IMR-90 (cell line): ENCODE measurements around the gene PANK4. TPM values are rescaled to one million over a fixed set of nuclear protein-coding genes. Genes with fewer than 3 reads are reported as not detected.

Experiments used
- ATAC-seq: fragments of 200-7000 bp; cut with Tn5 transposase; 2 replicates; pipeline ENCODE4 v1.9.1; 2020; ENCODE audit warnings: low read depth, mild to moderate bottlenecking, moderate library complexity
- BruUV-seq: library from RNA; stranded (reverse); fragments of 400-500 nt; replicated peaks from 2 replicates; lab custom pipeline; 2021; lab: Mats Ljungman, UMichigan
- CTCF ChIA-PET: fragments of 300-600 bp; formaldehyde crosslinking; extraction: SDS; loops from one replicate; lab custom pipeline; 2021; ENCODE audit warnings: antibody characterized with exemption; lab: Yijun Ruan, JAX
- POLR2A ChIA-PET: fragments of 300-600 bp; sonication (Branson Sonifier 250); formaldehyde crosslinking; loops from one replicate; lab custom pipeline; 2022; ENCODE audit warnings: antibody characterized with exemption; ENCODE audit not compliant: unreplicated experiment; lab: Charles Lee
- DNase-seq: peaks from one replicate; pipeline ENCODE4 v3.0.0; 2013
- H2AFZ ChIP-seq: replicated peaks from 2 replicates; pipeline ENCODE3; 2013; ENCODE audit warnings: low read length, mild to moderate bottlenecking; ENCODE audit not compliant: poor library complexity
- H2AK5ac ChIP-seq: 2 replicates; pipeline ENCODE4 v1.6.1; 2013; ENCODE audit warnings: low read depth, low read length, inconsistent platforms
- H2AK9ac ChIP-seq: replicated peaks from 2 replicates; pipeline ENCODE3; 2013; ENCODE audit warnings: mild to moderate bottlenecking, low read depth, low read length, moderate library complexity; ENCODE audit not compliant: poor library complexity
- H2BK120ac ChIP-seq: 2 replicates; pipeline ENCODE4 v1.6.1; 2013; ENCODE audit warnings: low read depth, low read length, inconsistent platforms
- H2BK15ac ChIP-seq: 3 replicates; pipeline ENCODE4 v1.6.1; 2013; ENCODE audit warnings: low read depth, low read length, inconsistent platforms
- H2BK20ac ChIP-seq: 2 replicates; pipeline ENCODE4 v1.6.1; 2013; ENCODE audit warnings: low read depth, mild to moderate bottlenecking, inconsistent platforms, low read length, moderate library complexity
- H2BK5ac ChIP-seq: 2 replicates; pipeline ENCODE4 v1.6.1; 2013; ENCODE audit warnings: mild to moderate bottlenecking, low read depth, low read length, inconsistent platforms; ENCODE audit not compliant: poor library complexity, severe bottlenecking
- H3K14ac ChIP-seq: replicated peaks from 2 replicates; pipeline ENCODE4 v1.6.1; 2013; ENCODE audit warnings: low read depth, low read length, inconsistent platforms
- H3K18ac ChIP-seq: 2 replicates; pipeline ENCODE4 v1.6.1; 2013; ENCODE audit warnings: low read depth, low read length, control low read depth
- H3K23ac ChIP-seq: 2 replicates; pipeline ENCODE4 v1.6.1; 2013; ENCODE audit warnings: low read depth, low read length, inconsistent platforms
- H3K27ac ChIP-seq: 2 replicates; pipeline ENCODE4 v1.5.1; 2013; ENCODE audit warnings: mild to moderate bottlenecking, control low read depth, low read length; ENCODE audit not compliant: insufficient read depth
- H3K27me3 ChIP-seq: 2 replicates; pipeline ENCODE4 v1.6.1; 2013; ENCODE audit warnings: low read length; ENCODE audit not compliant: control insufficient read depth, insufficient read depth
- H3K36me3 ChIP-seq: 2 replicates; pipeline ENCODE4 v1.6.1; 2013; ENCODE audit warnings: low read length, mixed read lengths; ENCODE audit not compliant: control insufficient read depth, insufficient read depth
- H3K4ac ChIP-seq: 2 replicates; pipeline ENCODE4 v1.6.1; 2013; ENCODE audit warnings: low read depth, low read length, inconsistent platforms
- H3K4me1 ChIP-seq: 2 replicates; pipeline ENCODE4 v1.6.1; 2013; ENCODE audit warnings: low read length, mixed read lengths; ENCODE audit not compliant: control insufficient read depth, insufficient read depth
- H3K4me2 ChIP-seq: 2 replicates; pipeline ENCODE4 v1.6.1; 2013; ENCODE audit warnings: low read depth, mild to moderate bottlenecking, control low read depth, low read length, moderate library complexity
- H3K4me3 ChIP-seq: 2 replicates; pipeline ENCODE4 v1.5.1; 2013; ENCODE audit warnings: low read depth, mild to moderate bottlenecking, control low read depth, low read length, moderate library complexity; ENCODE audit not compliant: insufficient read depth
- H3K56ac ChIP-seq: 2 replicates; pipeline ENCODE4 v1.6.1; 2013; ENCODE audit warnings: low read length, inconsistent platforms; ENCODE audit not compliant: insufficient read depth; ENCODE audit errors: extremely low read depth
- H3K79me1 ChIP-seq, 2 experiments: 2 replicates each; pipeline ENCODE4 v1.6.1; 2013; ENCODE audit warnings: low read length in 2 of 2, inconsistent platforms in 1 of 2, low read depth in 1 of 2
- H3K9ac ChIP-seq: 2 replicates; pipeline ENCODE4 v1.6.1; 2013; ENCODE audit warnings: low read depth, low read length, control low read depth
- H3K9me1 ChIP-seq: 2 replicates; pipeline ENCODE4 v1.6.1; 2013; ENCODE audit warnings: low read length, inconsistent platforms; ENCODE audit not compliant: insufficient read depth
- H3K9me3 ChIP-seq: 2 replicates; pipeline ENCODE4 v1.6.1; 2013; ENCODE audit warnings: low read length; ENCODE audit not compliant: control insufficient read depth, insufficient read depth
- H4K20me1 ChIP-seq: 2 replicates; pipeline ENCODE4 v1.6.1; 2013; ENCODE audit warnings: low read length, inconsistent platforms; ENCODE audit not compliant: insufficient read depth
- H4K5ac ChIP-seq: 2 replicates; pipeline ENCODE4 v1.6.1; 2013; ENCODE audit warnings: mild to moderate bottlenecking, low read depth, low read length, control low read depth
- H4K8ac ChIP-seq, 2 experiments: 2 replicates each; pipeline ENCODE4 v1.6.1; 2013; ENCODE audit warnings: low read depth in 2 of 2, low read length in 2 of 2, control low read depth in 1 of 2, inconsistent platforms in 1 of 2
- H4K91ac ChIP-seq: 2 replicates; pipeline ENCODE4 v1.6.1; 2013; ENCODE audit warnings: low read depth, low read length, inconsistent platforms; ENCODE audit not compliant: insufficient read depth
- BHLHE40 ChIP-seq: fragments of 150-350 bp; IDR thresholded peaks from 2 replicates; pipeline ENCODE4 v1.6.1; 2016; ENCODE audit warnings: mild to moderate bottlenecking, low read depth, low read length
- CEBPB ChIP-seq: IDR thresholded peaks from 2 replicates; pipeline ENCODE4 v1.6.1; 2012; ENCODE audit warnings: low read depth, low read length, improper control_type of control experiment
- CHD1 ChIP-seq: IDR thresholded peaks from 2 replicates; pipeline ENCODE4 v1.6.1; 2012; ENCODE audit warnings: low read depth, low read length, improper control_type of control experiment
- CTCF ChIP-seq: conservative IDR thresholded peaks from 2 replicates; pipeline ENCODE4 v1.5.1; 2012; ENCODE audit warnings: mild to moderate bottlenecking, low read depth, low read length, improper control_type of control experiment
- FOS ChIP-seq: fragments of 150-350 bp; IDR thresholded peaks from 2 replicates; pipeline ENCODE4 v1.6.1; 2016; ENCODE audit warnings: low read depth, low read length
- MAFK ChIP-seq: IDR thresholded peaks from 2 replicates; pipeline ENCODE4 v1.6.1; 2012; ENCODE audit warnings: low read depth, low read length, improper control_type of control experiment
- MAZ ChIP-seq: IDR thresholded peaks from 2 replicates; pipeline ENCODE4 v1.6.1; 2012; ENCODE audit warnings: low read depth, mild to moderate bottlenecking, low read length, improper control_type of control experiment, moderate library complexity, borderline replicate concordance
- MXI1 ChIP-seq: IDR thresholded peaks from 2 replicates; pipeline ENCODE4 v1.6.1; 2012; ENCODE audit warnings: low read depth, mild to moderate bottlenecking, low read length, moderate library complexity, borderline replicate concordance
- NFE2L2 ChIP-seq: fragments of 150-350 bp; IDR thresholded peaks from 2 replicates; pipeline ENCODE4 v1.6.1; 2016; ENCODE audit warnings: low read depth, mild to moderate bottlenecking, low read length
- POLR2A ChIP-seq: IDR thresholded peaks from 2 replicates; pipeline ENCODE4 v1.6.1; 2012; ENCODE audit warnings: mild to moderate bottlenecking, low read depth, low read length
- RAD21 ChIP-seq: IDR thresholded peaks from 2 replicates; pipeline ENCODE4 v1.6.1; 2012; ENCODE audit warnings: low read length, improper control_type of control experiment
- RCOR1 ChIP-seq: IDR thresholded peaks from 2 replicates; pipeline ENCODE4 v1.6.1; 2012; ENCODE audit warnings: mild to moderate bottlenecking, low read length, improper control_type of control experiment; ENCODE audit not compliant: insufficient replicate concordance
- RFX5 ChIP-seq: IDR thresholded peaks from 2 replicates; pipeline ENCODE4 v1.8.0; 2012; ENCODE audit warnings: low read depth, mild to moderate bottlenecking, low read length, moderate library complexity
- SMC3 ChIP-seq: fragments of 150-350 bp; IDR thresholded peaks from 2 replicates; pipeline ENCODE4 v1.6.1; 2016; ENCODE audit warnings: low read depth, mild to moderate bottlenecking, antibody characterized with exemption, low read length, moderate library complexity
- WGBS, 2 experiments: methylation state at CpG; one replicate each; pipeline versions ENCODE4 v1.1.5 to v1.1.7; 2013; ENCODE audit warnings: missing lambda C conversion rate in 2 of 2; ENCODE audit not compliant: insufficient read length in 1 of 2; ENCODE audit errors: extremely low coverage in 2 of 2; 5-methylcytosine and 5-hydroxymethylcytosine counted together
- dilution Hi-C: fragments of 300-500 bp; cut with HindIII; formaldehyde crosslinking; loops from one replicate; pipeline ENCODE4 v1.14.3; 2018; ENCODE audit warnings: low sequenced_read_pairs; ENCODE audit not compliant: unreplicated experiment
- in situ Hi-C: fragments of 300-500 bp; cut with MboI; formaldehyde crosslinking; loops from 3 replicates; pipeline ENCODE4 v1.14.3; 2019; ENCODE audit warnings: low sequenced_read_pairs, inconsistent platforms, mixed read lengths
- intact Hi-C: fragments of 100-400 bp; cut with micrococcal nuclease; formaldehyde crosslinking; loops from 2 replicates; pipeline ENCODE4 v1.10.0; 2022
- polyA plus RNA-seq, 3 experiments: library from polyadenylated mRNA; depleted of rRNA; stranded (reverse); fragments of >200 nt; gene quantifications; 2 replicates each; pipeline ENCODE4 v1.2.3, GENCODE V29; 2012; ENCODE audit warnings: low replicate concordance in 1 of 3
- total RNA-seq: library from RNA; depleted of rRNA; stranded (reverse); fragments of >200 nt; gene quantifications from 2 replicates; pipeline ENCODE4 v1.2.3, GENCODE V29; 2012
- TF ChIP-seq, protein P1 (sequence below): fragments of 150-350 bp; IDR thresholded peaks from 2 replicates; pipeline ENCODE4 v1.6.1; 2017; ENCODE audit warnings: mild to moderate bottlenecking, antibody characterized with exemption, low read length, low read depth
- TF ChIP-seq, protein P2 (sequence below): fragments of 150-350 bp; IDR thresholded peaks from 2 replicates; pipeline ENCODE4 v1.6.1; 2016; ENCODE audit warnings: low read depth, mild to moderate bottlenecking, low read length, moderate library complexity, borderline replicate concordance

Gene PANK4
- total and polyA plus RNA-seq, 2 of the 4 experiments (the other 2 are of a cell fraction): 14.0 to 18.5 TPM

GRCh38 chr1:2525572-2525919 lies 850 bp downstream of the PANK4 start:
- peak overlapping the region; percentile 83 for H3K4ac ChIP-seq
- H3K23ac ChIP-seq: peak overlapping the region; percentile 60; the same call in 1 of the 2 replicates
- peak overlapping the region; percentile 90 for H3K9ac ChIP-seq
- peak overlapping the region; percentile 57 for H2BK120ac ChIP-seq
- H4K5ac ChIP-seq: peak overlapping the region; percentile 23; the same call in 1 of the 2 replicates
- no peak overlapping the region for H2BK15ac ChIP-seq
- dilution Hi-C loops: no loop called here
- peak overlapping the region; percentile 75 to 81; a peak in 3 of 4 replicates for H4K8ac ChIP-seq
- H3K14ac ChIP-seq: peak overlapping the region; percentile 72
- H2AFZ ChIP-seq: peak overlapping the region; percentile 88
- peak overlapping the region; percentile 92 for H2AK9ac ChIP-seq
- peaks cover 13% of the 10 kb centered on the region for H3K9me1 ChIP-seq
- H3K9me3 ChIP-seq: no peaks in the 10 kb centered on the region
- H3K36me3 ChIP-seq: peaks cover 10% of the 10 kb centered on the region
- no TSS peak for BruUV-seq
- peak overlapping the region; percentile 53 for H2BK5ac ChIP-seq
- H3K18ac ChIP-seq: no peak overlapping the region
- ChIA-PET POLR2A (no interaction called here), CTCF (no interaction called here)
- H4K20me1 ChIP-seq: peaks cover 47% of the 10 kb centered on the region
- ATAC-seq: no peak
- H3K27ac ChIP-seq: peak overlapping the region; percentile 92
- in situ Hi-C loops: loop anchor here (25.0 kb wide), 1 partner anchor 338 kb away; the partner anchor contains the start of gene FAAP20
- intact Hi-C loops: loop anchor here (5.0 kb wide), 1 partner anchor 113 kb away; the partner anchor contains the start of gene PEX10
- peak overlapping the region; percentile 68 for H4K91ac ChIP-seq
- peaks cover 25% of the 10 kb centered on the region for H3K4me1 ChIP-seq
- peak overlapping the region; percentile 69 for H3K56ac ChIP-seq
- H3K4me2 ChIP-seq: peak overlapping the region; percentile 95
- TF ChIP-seq RFX5 (no peak), CEBPB (no peak), POLR2A (no peak), FOS (no peak), BHLHE40 (no peak), MAFK (no peak), CHD1 (no peak), CTCF (no peak), RAD21 (no peak), NFE2L2 (no peak), RCOR1 (no peak), MXI1 (no peak), SMC3 (no peak), MAZ (no peak; the same call in 1 of the 2 replicates)
- TF ChIP-seq, protein P1, sequence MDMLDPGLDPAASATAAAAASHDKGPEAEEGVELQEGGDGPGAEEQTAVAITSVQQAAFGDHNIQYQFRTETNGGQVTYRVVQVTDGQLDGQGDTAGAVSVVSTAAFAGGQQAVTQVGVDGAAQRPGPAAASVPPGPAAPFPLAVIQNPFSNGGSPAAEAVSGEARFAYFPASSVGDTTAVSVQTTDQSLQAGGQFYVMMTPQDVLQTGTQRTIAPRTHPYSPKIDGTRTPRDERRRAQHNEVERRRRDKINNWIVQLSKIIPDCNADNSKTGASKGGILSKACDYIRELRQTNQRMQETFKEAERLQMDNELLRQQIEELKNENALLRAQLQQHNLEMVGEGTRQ: no peak
- TF ChIP-seq, protein P2, sequence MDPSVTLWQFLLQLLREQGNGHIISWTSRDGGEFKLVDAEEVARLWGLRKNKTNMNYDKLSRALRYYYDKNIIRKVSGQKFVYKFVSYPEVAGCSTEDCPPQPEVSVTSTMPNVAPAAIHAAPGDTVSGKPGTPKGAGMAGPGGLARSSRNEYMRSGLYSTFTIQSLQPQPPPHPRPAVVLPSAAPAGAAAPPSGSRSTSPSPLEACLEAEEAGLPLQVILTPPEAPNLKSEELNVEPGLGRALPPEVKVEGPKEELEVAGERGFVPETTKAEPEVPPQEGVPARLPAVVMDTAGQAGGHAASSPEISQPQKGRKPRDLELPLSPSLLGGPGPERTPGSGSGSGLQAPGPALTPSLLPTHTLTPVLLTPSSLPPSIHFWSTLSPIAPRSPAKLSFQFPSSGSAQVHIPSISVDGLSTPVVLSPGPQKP: no peak
- DNase-seq: no peak
- no peak overlapping the region for H2BK20ac ChIP-seq
- H2AK5ac ChIP-seq: peak overlapping the region; percentile 89
- peak overlapping the region; percentile 99 for H3K4me3 ChIP-seq
- WGBS, 2 experiments: 7% methylated on average over 13 of the region's 20 CpGs; no CpG with 5 or more reads in 1 of the 2 experiments
- peaks cover 7 to 42% of the 10 kb centered on the region in 2 experiments for H3K79me1 ChIP-seq
- peaks cover 15% of the 10 kb centered on the region; the same call in 1 of the 2 replicates for H3K27me3 ChIP-seq
